ENCODE data around the gene FIGNL2. TPM values are rescaled to one million over a fixed set of nuclear protein-coding genes. Genes with fewer than 3 reads are reported as not detected.

The FIGNL2 gene
- total and polyA plus RNA-seq, 2 experiments from 2014 or later = 1.1 to 5.2 TPM

DNA sequence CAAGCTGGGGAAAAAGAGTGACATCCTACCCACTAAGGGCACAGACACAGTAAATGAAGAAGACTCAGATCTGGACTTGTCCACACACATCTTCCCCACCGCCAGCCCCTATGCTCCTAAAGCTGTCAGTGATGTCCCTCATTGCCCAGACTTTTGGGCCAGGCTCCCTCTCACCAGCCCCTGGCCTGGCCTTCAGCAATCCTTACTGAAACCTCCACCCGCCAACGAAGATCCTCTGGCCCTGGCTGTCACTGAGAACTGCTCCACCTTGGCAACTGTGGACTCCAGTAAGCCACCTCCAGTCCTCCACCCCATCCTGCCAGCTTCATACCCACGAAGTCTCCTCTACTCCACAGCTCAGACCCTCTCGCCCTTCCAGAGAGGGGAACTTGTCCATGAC is 23.3 kb downstream of the FIGNL2 start:
- Histone ChIP-seq H3K27ac (ENCODE audit: low read depth) (no peak overlapping the region), H3K4me1 (ENCODE audit: insufficient read depth) (peaks cover 26% of the 10 kb centered on the region), H3K27me3 (ENCODE audit: insufficient read depth) (peaks cover 18% of the 10 kb centered on the region), H3K4me3 (no peak overlapping the region), H4K20me1 (replicated peaks; ENCODE audit: insufficient read depth) (peaks cover 3% of the 10 kb centered on the region; the same call in 1 of the 2 replicates), H3K36me3 (ENCODE audit: insufficient read depth) (no peaks in the 10 kb centered on the region), H3K9me2 (ENCODE audit: insufficient read depth) (no peaks in the 10 kb centered on the region), H2AFZ (no peak overlapping the region), H3K79me2 (replicated peaks; ENCODE audit: insufficient read depth) (no peaks in the 10 kb centered on the region), H3K4me2 (no peak overlapping the region), H3F3A (replicated peaks; ENCODE audit: low read depth) (peaks cover 15% of the 10 kb centered on the region)
- Mint-ChIP-seq H3K9me3 (peaks cover 3% of the 10 kb centered on the region; the same call in 1 of the 3 replicates), H3K27me3 (ENCODE audit: insufficient read depth, low read depth, poor library complexity) (peaks cover 20% of the 10 kb centered on the region), H3K4me3 (no peak overlapping the region), H3K4me1 (peaks cover 32% of the 10 kb centered on the region), H3K27ac (no peak overlapping the region), H3K36me3 (ENCODE audit: low read depth) (no peaks in the 10 kb centered on the region)
- ATAC-seq (no peak), DNase-seq (ENCODE audit: low spot score) (no peak)
- TF ChIP-seq ZNF462 (CRISPR knock-in tag; IDR thresholded peaks at IDR 0.05) = no peak
- no peak for TF ChIP-seq JUNB (IDR thresholded peaks at IDR 0.05; ENCODE audit: unreplicated experiment)
- no peak for TF ChIP-seq REST (IDR thresholded peaks at IDR 0.05; ENCODE audit: unreplicated experiment)
- no peak for TF ChIP-seq NANOG (IDR thresholded peaks at IDR 0.05; ENCODE audit: borderline replicate concordance)
- no peak for TF ChIP-seq STAT1 (IDR thresholded peaks at IDR 0.05; ENCODE audit: unreplicated experiment)
- TF ChIP-seq, protein P1, sequence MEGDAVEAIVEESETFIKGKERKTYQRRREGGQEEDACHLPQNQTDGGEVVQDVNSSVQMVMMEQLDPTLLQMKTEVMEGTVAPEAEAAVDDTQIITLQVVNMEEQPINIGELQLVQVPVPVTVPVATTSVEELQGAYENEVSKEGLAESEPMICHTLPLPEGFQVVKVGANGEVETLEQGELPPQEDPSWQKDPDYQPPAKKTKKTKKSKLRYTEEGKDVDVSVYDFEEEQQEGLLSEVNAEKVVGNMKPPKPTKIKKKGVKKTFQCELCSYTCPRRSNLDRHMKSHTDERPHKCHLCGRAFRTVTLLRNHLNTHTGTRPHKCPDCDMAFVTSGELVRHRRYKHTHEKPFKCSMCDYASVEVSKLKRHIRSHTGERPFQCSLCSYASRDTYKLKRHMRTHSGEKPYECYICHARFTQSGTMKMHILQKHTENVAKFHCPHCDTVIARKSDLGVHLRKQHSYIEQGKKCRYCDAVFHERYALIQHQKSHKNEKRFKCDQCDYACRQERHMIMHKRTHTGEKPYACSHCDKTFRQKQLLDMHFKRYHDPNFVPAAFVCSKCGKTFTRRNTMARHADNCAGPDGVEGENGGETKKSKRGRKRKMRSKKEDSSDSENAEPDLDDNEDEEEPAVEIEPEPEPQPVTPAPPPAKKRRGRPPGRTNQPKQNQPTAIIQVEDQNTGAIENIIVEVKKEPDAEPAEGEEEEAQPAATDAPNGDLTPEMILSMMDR (conservative IDR thresholded peaks at IDR 0.05; ENCODE audit: low read depth in 2 of 2) = no peak
- no peak for TF ChIP-seq ZNF114 (CRISPR knock-in tag; IDR thresholded peaks at IDR 0.05)
- TF ChIP-seq POLR2AphosphoS5 (IDR thresholded peaks at IDR 0.05; ENCODE audit: low read depth) = no peak
- no peak for TF ChIP-seq ETS1 (IDR thresholded peaks at IDR 0.05)
- no peak for TF ChIP-seq ZNF331 (CRISPR knock-in tag; IDR thresholded peaks at IDR 0.05; ENCODE audit: low read depth)
- TF ChIP-seq CREB1 (CRISPR knock-in tag; IDR thresholded peaks at IDR 0.05; ENCODE audit: low read depth) = no peak
- TF ChIP-seq EZH2 (IDR thresholded peaks at IDR 0.05; ENCODE audit: low read depth, unreplicated experiment) = no peak
- no peak for TF ChIP-seq EZH2phosphoT487 (IDR thresholded peaks at IDR 0.05; ENCODE audit: unreplicated experiment)
